Right ventricle myocardium superior (tissue), 1 donor: ENCODE results near the gene CCDC154. TPM values are rescaled to one million over a fixed set of nuclear protein-coding genes. Genes with fewer than 3 reads are reported as not detected.
A peak's percentile ranks its signal among the peaks of the same experiment; 100 is the strongest.
"Not testable (repeated sequence)": the region's sequence is repeated elsewhere in the genome, so short reads cannot be mapped to it uniquely, and the experiment has no call there.

Source experiments
- ATAC-seq: fragments of 200-7000 bp; cut with Tn5 transposase; one replicate; pipeline ENCODE4 v1.9.1; 2020; ENCODE audit warnings: mild to moderate bottlenecking; ENCODE audit not compliant: poor library complexity
- DNase-seq: peaks from one replicate; pipeline ENCODE4 v3.0.0-alpha.2; 2020
- intact Hi-C: fragments of 100-400 bp; cut with DNase I; formaldehyde crosslinking; loops from one replicate; pipeline ENCODE4 v1.11.2; 2022
- total RNA-seq: library from RNA; stranded (reverse); fragmentation: NEBNext Ultra II Directional; extraction: Animal tissue kit (Norgen Biotek cat#: 25700); gene quantifications from one replicate; pipeline ENCODE4 v1.2.1, GENCODE V29; 2021
- donor health status: DM: no; HTN: yes; CAD: no; lungs with severe emphysema.

CCDC154 gene
- total RNA-seq, 1 donor from 2014 or later = 0.81 TPM

GRCh38 chr16:1474796-1475551 is 30.6 kb upstream of the CCDC154 start, which contains the start of gene CLCN7:
TSS of gene CLCN7 (minus strand) at chr16:1475028. CDS start at chr16:1474974, 54 bp downstream.
- intact Hi-C loops = no loop called here
- ATAC-seq = peak; percentile 99
- DNase-seq = peak; percentile 97

GRCh38 chr16:1474082-1474795 is 29.9 kb upstream of the CCDC154 start:
- ATAC-seq (no peak), DNase-seq (no peak)
- intact Hi-C loops = no loop called here

DNA sequence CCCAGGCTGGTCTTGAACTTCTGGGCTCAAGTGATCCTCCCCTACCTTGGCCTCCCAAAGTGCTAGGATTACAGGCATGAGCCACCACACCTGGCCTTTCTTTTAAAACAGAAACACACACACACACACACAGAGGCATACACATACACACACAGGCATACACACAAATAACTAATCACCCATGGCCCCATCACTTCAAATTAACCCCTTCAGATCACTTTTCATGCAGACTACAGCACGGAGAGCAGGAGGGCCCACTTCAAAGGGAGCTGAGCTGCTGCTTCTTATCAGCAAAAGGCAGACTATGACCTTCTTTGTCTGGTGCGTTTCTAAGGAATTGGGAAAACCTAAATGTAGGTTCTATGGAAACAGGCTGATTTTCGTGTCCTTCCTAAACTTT is 28.6 kb upstream of the CCDC154 start:
- DNase-seq (no peak), ATAC-seq (no peak)
- intact Hi-C loops = no loop called here

- intact Hi-C loops = no loop called here
- DNase-seq (no peak), ATAC-seq (no peak)
These were observed 27.3 kb upstream of the CCDC154 start for GRCh38 chr16:1471569-1472194.

DNA sequence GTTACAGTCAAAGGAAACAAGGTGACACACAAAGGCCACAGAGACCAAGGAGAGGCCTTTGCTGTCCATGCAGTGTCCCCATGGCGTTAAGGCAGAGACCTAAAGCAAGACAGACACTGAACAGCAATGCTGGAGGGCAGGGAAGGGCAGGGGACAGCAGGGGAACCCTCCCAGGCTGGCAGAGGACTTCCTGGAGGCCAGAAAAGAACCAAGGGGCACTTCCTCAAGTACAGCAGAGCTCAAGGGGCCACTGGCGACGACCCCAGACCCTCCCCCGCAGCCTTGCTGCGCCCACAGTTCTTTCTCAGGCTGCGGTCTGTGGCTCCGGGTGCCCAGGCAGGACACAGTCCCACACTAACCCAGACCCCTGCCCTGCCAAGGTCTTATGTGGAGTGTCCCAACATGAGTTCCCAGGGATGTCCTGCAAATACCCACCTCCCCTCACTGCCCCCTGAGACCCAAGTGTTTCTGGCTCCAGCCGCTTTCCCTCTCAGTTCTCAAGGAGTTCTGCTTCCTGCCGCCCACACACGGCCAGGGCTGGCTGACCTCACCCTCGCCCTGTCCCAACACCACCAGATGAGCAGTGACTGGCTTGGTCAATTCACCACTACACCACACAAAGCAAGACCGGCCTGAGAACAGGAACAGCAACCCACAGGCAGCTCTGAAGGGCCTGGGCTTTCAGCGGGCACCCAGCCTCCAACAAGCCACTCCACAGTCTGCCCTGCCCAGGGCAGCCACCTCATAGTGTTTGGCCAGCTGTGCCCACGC is 26.3 kb upstream of the CCDC154 start:
- ATAC-seq (no peak), DNase-seq (peak; percentile 56)
- intact Hi-C loops = no loop called here

DNA sequence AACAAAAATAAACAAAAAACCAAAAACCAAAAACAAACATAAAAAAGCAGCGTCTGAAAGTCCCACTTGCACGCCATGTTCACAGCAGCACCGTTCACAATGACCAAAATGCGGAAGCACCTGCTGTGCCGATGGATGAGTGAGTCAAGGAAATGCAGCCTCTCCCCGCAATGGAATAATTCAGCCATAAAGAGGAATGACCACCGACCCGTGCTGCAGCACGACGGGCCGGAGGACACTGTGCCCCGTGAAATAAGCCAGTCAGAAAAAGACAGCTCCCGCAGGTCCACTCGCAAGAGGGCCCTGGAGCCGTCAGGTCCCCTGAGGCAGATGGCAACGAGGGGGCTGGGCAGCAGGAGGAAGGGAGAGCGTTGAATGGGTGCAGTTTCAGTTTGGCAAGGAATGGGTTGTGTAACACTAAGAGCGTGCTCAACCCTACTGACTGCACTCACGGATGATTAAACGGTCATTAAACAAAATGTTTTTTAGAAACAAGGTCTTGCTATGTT is 25.4 kb upstream of the CCDC154 start:
- intact Hi-C loops = no loop called here
- ATAC-seq (no peak), DNase-seq (no peak)

GRCh38 chr16:1469141-1469540 is 24.8 kb upstream of the CCDC154 start:
- DNase-seq, intact Hi-C loops, ATAC-seq: not testable (repeated sequence)

- intact Hi-C loops = no loop called here
- ATAC-seq (no peak), DNase-seq (no peak)
These were observed 24.1 kb upstream of the CCDC154 start for GRCh38 chr16:1468426-1468810.

DNA sequence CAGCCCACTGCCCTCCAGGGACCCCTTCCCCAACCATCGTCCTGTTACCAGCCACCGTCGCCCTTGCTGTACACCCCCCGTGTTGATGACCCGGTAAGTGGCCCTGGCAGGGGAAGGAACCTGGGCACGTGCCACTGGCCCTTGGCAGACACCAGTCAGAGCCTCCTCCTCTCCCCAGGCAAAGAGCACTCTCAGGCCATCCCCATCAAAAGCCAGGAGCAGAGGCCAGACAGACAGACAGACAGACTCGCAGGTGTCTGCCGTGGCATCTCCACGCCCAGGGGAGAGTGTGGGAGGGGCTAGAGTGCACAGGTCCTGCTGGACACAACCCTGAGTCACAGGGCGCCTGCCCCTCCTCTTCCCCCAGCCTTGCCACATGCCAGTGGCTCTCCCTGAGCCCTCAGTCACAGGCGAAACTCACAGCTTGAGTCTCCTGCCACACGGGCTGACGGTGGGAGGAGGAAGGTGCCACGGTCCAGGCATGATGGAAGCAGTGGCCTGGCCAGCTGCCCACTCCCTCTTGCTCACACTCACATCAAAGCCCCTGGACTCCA is 22.7 kb upstream of the CCDC154 start:
- peak; percentile 50 for DNase-seq
- intact Hi-C loops = no loop called here

GRCh38 chr16:1466054-1466453 is 21.7 kb upstream of the CCDC154 start:
- intact Hi-C loops = no loop called here
- DNase-seq (no peak), ATAC-seq (no peak)

More for the DNA sequence above, 22.7 kb upstream of the CCDC154 start:
- peak; percentile 52 for ATAC-seq

DNA sequence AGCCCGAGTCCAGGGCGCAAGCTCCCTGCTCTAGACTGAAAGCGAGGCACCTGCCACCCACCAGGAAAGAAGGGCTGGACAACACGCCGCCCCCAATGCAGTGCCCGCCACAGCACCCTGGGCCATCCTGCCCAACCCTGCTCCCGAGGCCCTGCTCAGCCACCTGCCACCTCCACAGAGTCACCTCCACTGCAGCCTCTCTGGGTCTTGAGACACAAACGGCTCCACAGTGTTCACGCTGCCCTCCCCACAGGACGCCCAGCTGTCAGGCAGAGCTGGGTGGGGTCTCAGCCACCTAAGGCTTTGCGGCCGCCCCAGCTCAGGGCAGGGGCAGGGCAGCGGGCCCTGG is 21.2 kb upstream of the CCDC154 start:
- ATAC-seq = no peak

DNA sequence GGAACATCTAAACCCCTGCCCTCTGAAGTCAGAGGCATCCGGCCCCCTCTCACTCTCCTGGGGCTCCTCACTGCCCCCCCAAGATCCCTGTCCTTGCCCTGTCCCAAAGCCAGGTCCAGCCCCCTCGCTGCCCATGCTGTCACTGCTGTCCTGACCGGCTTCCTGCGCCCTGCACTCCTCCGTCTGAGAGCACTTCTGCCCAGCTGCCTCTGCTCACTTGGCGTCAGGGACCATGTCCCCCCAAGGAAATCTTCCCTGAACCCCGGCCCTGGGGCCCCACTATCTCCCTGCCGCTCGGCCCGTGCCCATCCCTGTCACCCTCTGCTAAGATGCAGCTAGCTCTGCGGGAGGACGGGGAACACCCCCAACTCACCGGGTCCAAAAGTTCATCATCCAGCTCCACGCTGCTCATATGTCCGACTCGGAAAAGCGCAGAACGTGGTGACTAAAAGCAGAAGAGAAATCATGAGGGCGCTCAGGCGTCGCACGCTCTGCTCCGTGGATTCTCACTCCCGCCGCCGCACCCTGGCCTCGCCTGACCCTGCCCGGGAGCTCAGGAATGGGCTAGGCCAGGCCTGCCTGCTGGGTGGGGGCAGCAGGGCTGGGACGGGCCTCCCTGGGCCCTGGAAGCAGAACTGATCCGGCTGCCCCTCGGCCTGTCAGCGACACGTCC is 20.7 kb upstream of the CCDC154 start:
- no peak for DNase-seq
- ATAC-seq = no peak
- intact Hi-C loops = no loop called here

More for the DNA sequence above, 21.2 kb upstream of the CCDC154 start:
- intact Hi-C loops = no loop called here
- no peak for DNase-seq

DNA sequence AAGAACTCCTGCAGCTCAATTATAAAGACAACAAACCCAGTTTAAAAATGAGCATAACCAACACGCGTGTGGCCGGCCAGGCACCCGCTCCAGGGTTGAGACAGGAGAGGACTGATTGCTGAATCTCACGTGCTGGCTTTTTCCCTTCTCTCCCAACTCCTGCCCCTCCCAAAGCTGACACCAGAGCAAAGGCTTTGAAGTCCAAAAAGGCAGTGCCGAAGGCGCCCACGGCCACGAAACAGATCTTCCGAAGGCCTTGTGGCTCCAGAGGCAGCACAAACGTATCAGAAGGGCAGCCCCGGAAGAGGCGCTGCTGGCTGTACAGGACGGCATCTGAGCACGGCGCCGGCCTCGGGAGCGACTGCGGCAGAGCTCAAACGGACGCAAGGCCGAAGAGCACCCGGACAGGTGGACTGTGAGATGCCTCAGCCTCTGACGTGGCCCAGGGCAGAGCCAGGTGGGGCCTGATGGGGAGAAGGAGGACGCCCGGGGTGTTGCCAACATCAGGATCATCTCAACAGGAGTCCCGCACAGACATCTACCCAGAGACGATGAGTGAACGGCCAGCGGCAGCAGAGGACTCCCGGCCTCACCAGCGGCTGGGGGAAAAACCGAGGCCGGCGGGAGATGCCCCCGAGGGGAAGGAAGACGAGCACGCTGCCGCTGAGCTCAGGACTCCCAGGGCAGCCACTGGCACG is 20.0 kb upstream of the CCDC154 start:
- ATAC-seq (no peak), DNase-seq (no peak)
- intact Hi-C loops = no loop called here

DNA sequence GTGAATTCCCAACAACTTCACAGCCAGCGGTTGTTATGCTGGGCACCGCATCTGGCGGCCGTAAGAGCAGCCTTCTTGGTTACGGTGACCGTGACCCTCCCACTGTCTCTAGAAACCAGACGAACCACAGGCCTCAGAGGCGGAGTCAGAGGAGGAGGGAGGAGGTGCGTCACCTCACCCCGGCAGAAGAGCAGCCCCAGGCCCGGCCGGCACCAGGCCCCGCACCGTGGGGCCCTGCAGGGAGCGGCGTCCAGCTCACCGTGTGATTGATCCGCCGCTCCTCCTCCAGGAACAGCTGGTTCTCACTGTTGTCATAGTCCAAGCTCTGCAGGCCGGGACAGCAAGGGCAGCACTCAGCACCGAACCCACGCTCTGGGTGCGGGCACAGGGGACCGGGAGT is 16.8 kb upstream of the CCDC154 start:
- no peak for DNase-seq
- intact Hi-C loops = no loop called here
- ATAC-seq = no peak

- intact Hi-C loops = no loop called here
- ATAC-seq (no peak), DNase-seq (no peak)
These were observed 16.3 kb upstream of the CCDC154 start for GRCh38 chr16:1460602-1461138.

DNA sequence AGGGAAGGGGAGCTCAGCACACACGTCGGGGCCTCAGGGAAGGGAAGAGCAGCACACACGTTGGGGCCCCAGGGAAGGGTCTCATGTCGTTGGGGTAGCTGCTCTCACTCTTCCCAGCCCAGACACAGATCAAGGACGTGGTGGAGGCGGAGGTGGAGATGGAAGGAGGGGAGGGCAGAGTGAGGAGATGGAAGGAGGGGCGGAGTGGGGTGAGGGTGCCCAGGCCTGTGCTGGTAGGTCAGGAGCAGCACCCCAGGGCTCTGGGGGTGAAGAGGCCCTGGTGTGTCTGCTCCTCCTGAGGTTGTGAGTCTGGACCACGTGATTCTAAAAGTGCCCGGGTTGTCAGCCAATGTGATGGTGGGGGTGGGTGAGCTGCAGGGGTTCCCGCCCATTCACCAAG is 15.6 kb upstream of the CCDC154 start:
- DNase-seq (no peak), ATAC-seq (no peak)
- intact Hi-C loops = no loop called here

DNA sequence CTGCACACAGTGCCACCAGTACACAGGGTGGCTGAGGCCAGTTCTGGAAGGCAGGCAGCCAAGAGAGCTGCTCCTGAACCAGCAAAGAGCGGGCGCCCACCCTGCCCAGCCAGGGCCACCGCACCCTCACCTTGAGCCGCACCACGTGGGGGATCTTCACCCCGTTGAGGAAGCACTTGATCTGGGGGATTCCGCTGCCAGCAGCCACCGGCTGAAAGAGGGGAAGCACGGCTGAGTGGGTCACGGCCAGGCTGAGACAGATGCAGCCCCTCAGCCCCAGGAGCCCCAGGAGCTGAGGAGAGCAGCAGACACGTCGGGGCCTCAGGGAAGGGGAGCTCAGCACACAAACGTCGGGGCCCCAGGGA is 14.6 kb upstream of the CCDC154 start:
- no peak for ATAC-seq
- intact Hi-C loops = no loop called here
- no peak for DNase-seq
